Ectodermal cell (in vitro differentiated cells): ENCODE results near the gene CHRM5.
"Not testable (repeated sequence)": the region's sequence is repeated elsewhere in the genome, so short reads cannot be mapped to it uniquely, and the experiment has no call there.

Source experiments
- H3K27ac ChIP-seq: 2 replicates; pipeline ENCODE4 v1.7.0; 2013; ENCODE audit warnings: mild to moderate bottlenecking, low read depth, low read length; ENCODE audit not compliant: insufficient read depth, poor library complexity, severe bottlenecking
- H3K27me3 ChIP-seq: 2 replicates; pipeline ENCODE4 v1.7.0; 2013; ENCODE audit warnings: mild to moderate bottlenecking, low read length; ENCODE audit not compliant: insufficient read depth, control insufficient read depth, poor library complexity, severe bottlenecking
- H3K36me3 ChIP-seq: one replicate; pipeline ENCODE4 v1.7.0; 2013; ENCODE audit warnings: low read length; ENCODE audit not compliant: control insufficient read depth, insufficient read depth
- H3K4me1 ChIP-seq: one replicate; pipeline ENCODE4 v1.7.0; 2013; ENCODE audit warnings: low read length; ENCODE audit not compliant: control insufficient read depth, insufficient read depth
- H3K4me3 ChIP-seq: 2 replicates; pipeline ENCODE4 v1.7.0; 2013; ENCODE audit warnings: low read depth, low read length, control low read depth; ENCODE audit not compliant: insufficient read depth
- H3K9me3 ChIP-seq: 2 replicates; pipeline ENCODE4 v1.7.0; 2013; ENCODE audit warnings: mild to moderate bottlenecking, low read length, moderate library complexity; ENCODE audit not compliant: control insufficient read depth
- WGBS, 2 experiments: methylation state at CpG; one replicate each; pipeline ENCODE4 v1.1.7; 2013; ENCODE audit warnings: missing lambda C conversion rate in 2 of 2; 5-methylcytosine and 5-hydroxymethylcytosine counted together

CHRM5 gene

GRCh38 chr15:33985751-33986150 is 17.5 kb downstream of the CHRM5 start:
- no peaks in the 10 kb centered on the region for H3K9me3 ChIP-seq
- 67 to 92% methylated on average over 2 to 3 of the region's 3 CpGs for WGBS, 2 experiments
- H3K4me3 ChIP-seq = no peak overlapping the region
- no peaks in the 10 kb centered on the region for H3K36me3 ChIP-seq
- H3K27ac ChIP-seq = peak overlapping the region; percentile 67
- H3K4me1 ChIP-seq = peaks cover 7% of the 10 kb centered on the region
- H3K27me3 ChIP-seq = no peaks in the 10 kb centered on the region

GRCh38 chr15:33987444-33987843 is 19.1 kb downstream of the CHRM5 start:
- Histone ChIP-seq H3K27ac (no peak overlapping the region), H3K36me3 (no peaks in the 10 kb centered on the region), H3K27me3 (no peaks in the 10 kb centered on the region), H3K4me1 (peaks cover 7% of the 10 kb centered on the region), H3K9me3 (no peaks in the 10 kb centered on the region), H3K4me3 (no peak overlapping the region)
- WGBS, 2 experiments = 93% methylated on average over 3 of the region's 3 CpGs

GRCh38 chr15:33988384-33988783 is 20.1 kb downstream of the CHRM5 start:
- H3K9me3 ChIP-seq = no peaks in the 10 kb centered on the region
- H3K4me1 ChIP-seq = peaks cover 7% of the 10 kb centered on the region
- H3K27me3 ChIP-seq = no peaks in the 10 kb centered on the region
- H3K27ac ChIP-seq = no peak overlapping the region
- 92 to 94% methylated on average over 4 of the region's 4 CpGs for WGBS, 2 experiments
- no peak overlapping the region for H3K4me3 ChIP-seq
- no peaks in the 10 kb centered on the region for H3K36me3 ChIP-seq

GRCh38 chr15:33994005-33994615 is 25.8 kb downstream of the CHRM5 start:
- no peak overlapping the region for H3K4me3 ChIP-seq
- WGBS, 2 experiments = 71 to 72% methylated on average over 9 of the region's 9 CpGs
- no peaks in the 10 kb centered on the region for H3K4me1 ChIP-seq
- H3K36me3 ChIP-seq = no peaks in the 10 kb centered on the region
- H3K9me3 ChIP-seq = no peaks in the 10 kb centered on the region
- no peak overlapping the region for H3K27ac ChIP-seq
- no peaks in the 10 kb centered on the region for H3K27me3 ChIP-seq

- not testable (repeated sequence) for H3K4me1 ChIP-seq, H3K27me3 ChIP-seq, H3K4me3 ChIP-seq, H3K27ac ChIP-seq, H3K36me3 ChIP-seq, H3K9me3 ChIP-seq
- WGBS, 2 experiments = 95 to 96% methylated on average over 10 of the region's 10 CpGs
Observed at GRCh38 chr15:33995666-33996065, 27.4 kb downstream of the CHRM5 start.

- Histone ChIP-seq H3K4me1 (no peaks in the 10 kb centered on the region), H3K4me3 (no peak overlapping the region), H3K36me3 (no peaks in the 10 kb centered on the region), H3K27ac (no peak overlapping the region), H3K27me3 (no peaks in the 10 kb centered on the region), H3K9me3 (no peaks in the 10 kb centered on the region)
- 60 to 62% methylated on average over 3 of the region's 3 CpGs for WGBS, 2 experiments
Observed at GRCh38 chr15:34001536-34001935, 33.2 kb downstream of the CHRM5 start.

GRCh38 chr15:34006381-34006780 is 38.1 kb downstream of the CHRM5 start:
- WGBS, 2 experiments = 70 to 87% methylated on average over 2 of the region's 2 CpGs
- no peaks in the 10 kb centered on the region for H3K4me1 ChIP-seq

GRCh38 chr15:34009656-34010055 is 41.4 kb downstream of the CHRM5 start:
- Histone ChIP-seq H3K27me3 (no peaks in the 10 kb centered on the region), H3K9me3 (no peaks in the 10 kb centered on the region), H3K4me1 (no peaks in the 10 kb centered on the region), H3K27ac (no peak overlapping the region), H3K4me3 (no peak overlapping the region), H3K36me3 (no peaks in the 10 kb centered on the region)
- 84 to 100% methylated on average over 1 of the region's 1 CpG for WGBS, 2 experiments

More at GRCh38 chr15:34006381-34006780, 38.1 kb downstream of the CHRM5 start:
- Histone ChIP-seq H3K4me3 (no peak overlapping the region), H3K27ac (no peak overlapping the region), H3K36me3 (no peaks in the 10 kb centered on the region), H3K27me3 (no peaks in the 10 kb centered on the region), H3K9me3 (no peaks in the 10 kb centered on the region)

- H3K4me1 ChIP-seq = no peaks in the 10 kb centered on the region
- WGBS, 2 experiments = 94 to 96% methylated on average over 4 to 5 of the region's 5 CpGs
- H3K4me3 ChIP-seq = no peak overlapping the region
- H3K27me3 ChIP-seq = no peaks in the 10 kb centered on the region
- H3K9me3 ChIP-seq = no peaks in the 10 kb centered on the region
- no peak overlapping the region for H3K27ac ChIP-seq
- H3K36me3 ChIP-seq = no peaks in the 10 kb centered on the region
Observed at GRCh38 chr15:34010921-34011320, 42.6 kb downstream of the CHRM5 start.

- Histone ChIP-seq H3K4me3 (no peak overlapping the region), H3K36me3 (no peaks in the 10 kb centered on the region), H3K4me1 (no peaks in the 10 kb centered on the region), H3K27me3 (no peaks in the 10 kb centered on the region), H3K27ac (no peak overlapping the region), H3K9me3 (no peaks in the 10 kb centered on the region)
- 78 to 81% methylated on average over 2 of the region's 2 CpGs for WGBS, 2 experiments
Observed at GRCh38 chr15:34011481-34011880, 43.2 kb downstream of the CHRM5 start.
